Neural crest cell (in vitro differentiated cells): ENCODE results near the gene LARGE1. TPM values are rescaled to one million over a fixed set of nuclear protein-coding genes. Genes with fewer than 3 reads are reported as not detected.

Experiments
- DNase-seq: peaks from one replicate; pipeline ENCODE4 v3.0.0; 2021; ENCODE audit warnings: low read depth, mixed read lengths, low spot score
- H3K27ac Mint-ChIP-seq: one replicate; pipeline ENCODE4 v1.8.0; 2021; ENCODE audit warnings: mild to moderate bottlenecking, mixed read lengths; ENCODE audit not compliant: unreplicated experiment
- H3K27me3 Mint-ChIP-seq: 2 replicates; pipeline ENCODE4 v1.8.0; 2021; ENCODE audit warnings: low read depth, mild to moderate bottlenecking, mixed read lengths
- H3K36me3 Mint-ChIP-seq: 2 replicates; pipeline ENCODE4 v1.8.0; 2021; ENCODE audit warnings: low read depth, mild to moderate bottlenecking, mixed read lengths
- H3K4me1 Mint-ChIP-seq: 2 replicates; pipeline ENCODE4 v1.8.0; 2021; ENCODE audit warnings: mixed read lengths
- H3K4me3 Mint-ChIP-seq: one replicate; pipeline ENCODE4 v1.8.0; 2021; ENCODE audit warnings: mild to moderate bottlenecking, mixed read lengths
- H3K9me3 Mint-ChIP-seq: 2 replicates; pipeline ENCODE4 v1.8.0; 2021; ENCODE audit warnings: mixed read lengths
- CTCF ChIP-seq: fragments of 200-600 bp; sonication (generic); conservative IDR thresholded peaks from 2 replicates; pipeline ENCODE4 v1.5.0; 2021; ENCODE audit warnings: antibody characterized with exemption, mild to moderate bottlenecking
- total RNA-seq: library from RNA; stranded (reverse); gene quantifications from 2 replicates; pipeline ENCODE4 v1.2.1, GENCODE V29; 2021

Gene LARGE1
- total RNA-seq, 1 donor from 2014 or later: 33.0 TPM

- Mint-ChIP-seq H3K4me1 (no peaks in the 10 kb centered on the region), H3K27me3 (no peaks in the 10 kb centered on the region), H3K27ac (no peak overlapping the region), H3K36me3 (no peaks in the 10 kb centered on the region), H3K4me3 (no peak overlapping the region), H3K9me3 (no peaks in the 10 kb centered on the region)
- no peak for TF ChIP-seq CTCF
- no peak for DNase-seq
Measured at GRCh38 chr22:33504941-33505625, 415.2 kb downstream of the LARGE1 start.

- no peaks in the 10 kb centered on the region for H3K36me3 Mint-ChIP-seq
- peaks cover 21% of the 10 kb centered on the region for H3K4me1 Mint-ChIP-seq
- no peaks in the 10 kb centered on the region for H3K27me3 Mint-ChIP-seq
- H3K27ac Mint-ChIP-seq: no peak overlapping the region
- no peak for TF ChIP-seq CTCF
- DNase-seq: no peak
- H3K9me3 Mint-ChIP-seq: no peaks in the 10 kb centered on the region
- H3K4me3 Mint-ChIP-seq: no peak overlapping the region
Measured at GRCh38 chr22:33496112-33496511, 424.2 kb downstream of the LARGE1 start.

- DNase-seq: no peak
- Mint-ChIP-seq H3K27me3 (no peaks in the 10 kb centered on the region), H3K4me1 (peaks cover 21% of the 10 kb centered on the region), H3K27ac (no peak overlapping the region), H3K4me3 (no peak overlapping the region), H3K9me3 (no peaks in the 10 kb centered on the region), H3K36me3 (peaks cover 3% of the 10 kb centered on the region)
- TF ChIP-seq CTCF: no peak
Measured at GRCh38 chr22:33493476-33494205, 426.6 kb downstream of the LARGE1 start.

GRCh38 chr22:33492210-33492651, 428.0 kb downstream of the LARGE1 start:
- Mint-ChIP-seq H3K9me3 (no peaks in the 10 kb centered on the region), H3K4me1 (peaks cover 24% of the 10 kb centered on the region), H3K27ac (no peak overlapping the region), H3K4me3 (no peak overlapping the region), H3K27me3 (no peaks in the 10 kb centered on the region), H3K36me3 (peaks cover 3% of the 10 kb centered on the region)
- DNase-seq: no peak
- TF ChIP-seq CTCF: no peak

- no peak for DNase-seq
- Mint-ChIP-seq H3K4me3 (no peak overlapping the region), H3K9me3 (no peaks in the 10 kb centered on the region), H3K36me3 (peaks cover 3% of the 10 kb centered on the region), H3K27me3 (no peaks in the 10 kb centered on the region), H3K4me1 (peaks cover 20% of the 10 kb centered on the region), H3K27ac (no peak overlapping the region)
- TF ChIP-seq CTCF: no peak
Measured at GRCh38 chr22:33487041-33487716, 433.1 kb downstream of the LARGE1 start.
